Measurements from ENCODE around the gene ALG3.

The ALG3 gene

DNA sequence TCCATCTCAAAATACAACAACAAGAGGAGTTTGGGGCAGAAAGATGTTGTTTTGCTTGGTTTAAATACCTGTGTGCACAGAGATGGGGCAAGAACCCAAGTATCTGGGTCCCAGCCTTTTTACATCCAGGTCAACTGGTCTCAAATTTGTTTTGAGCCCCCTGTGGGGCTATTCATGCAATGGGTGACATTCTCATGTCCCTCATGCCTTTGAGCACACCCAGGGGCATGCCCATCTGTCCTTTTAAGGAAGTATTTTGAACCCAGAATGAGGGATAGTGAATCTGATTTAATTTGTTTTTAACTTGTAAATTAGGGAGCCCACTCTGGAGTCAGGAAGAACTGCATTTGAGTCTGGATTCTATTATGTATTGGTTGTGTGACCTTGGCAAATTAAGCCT, 47.9 kb downstream of the ALG3 start:
- FAIRE-seq, result no peak
- no peak for DNase-seq (ENCODE audit: insufficient read length, low spot score)

- FAIRE-seq (no peak), DNase-seq (ENCODE audit: insufficient read length, low spot score) (no peak)
These were observed 50.3 kb downstream of the ALG3 start for GRCh38 chr3:184198509-184198908.

GRCh38 chr3:184196536-184196935, 52.2 kb downstream of the ALG3 start:
- DNase-seq (ENCODE audit: insufficient read length, low spot score) (no peak), FAIRE-seq (no peak)

GRCh38 chr3:184193991-184194539, 54.7 kb downstream of the ALG3 start:
- FAIRE-seq (no peak), DNase-seq (ENCODE audit: insufficient read length, low spot score) (no peak)

DNA sequence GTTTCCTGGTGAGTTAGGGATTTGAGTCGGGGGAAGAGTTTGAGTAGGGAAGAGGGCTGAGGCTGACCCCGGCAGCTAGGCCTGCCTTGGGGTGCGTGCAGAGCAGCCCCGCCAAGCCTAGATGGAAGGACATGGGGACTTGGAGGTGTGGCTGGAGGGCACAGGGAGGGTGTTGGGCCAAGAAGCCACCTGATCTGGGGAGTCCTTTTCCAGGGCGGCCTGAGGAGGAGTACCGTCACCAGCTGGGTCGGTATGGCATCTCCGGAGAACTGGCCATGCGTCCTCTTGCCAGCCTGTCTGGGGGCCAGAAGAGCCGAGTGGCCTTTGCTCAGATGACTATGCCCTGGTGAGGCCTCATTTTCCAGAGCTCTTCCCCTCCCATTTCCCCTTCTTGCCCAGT, 55.9 kb downstream of the ALG3 start:
- DNase-seq (ENCODE audit: insufficient read length, low spot score) (no peak), FAIRE-seq (no peak)
